Karpas-422 (cell line): ENCODE data around the gene TAS2R8. TPM values are rescaled to one million over a fixed set of nuclear protein-coding genes. Genes with fewer than 3 reads are reported as not detected.

Experiments used
- DNase-seq: peaks from one replicate; pipeline ENCODE4 v3.0.0-alpha.2; 2015
- H2AFZ ChIP-seq: fragments of 200-600 bp; sonication (generic); 2 replicates; pipeline ENCODE4 v1.6.1; 2014; ENCODE audit warnings: antibody characterized with exemption, low read length, mixed read lengths
- H3K27ac ChIP-seq: fragments of 200-600 bp; sonication (generic); 2 replicates; pipeline ENCODE4 v1.5.1; 2014; ENCODE audit warnings: mild to moderate bottlenecking, low read length, moderate library complexity
- H3K27me3 ChIP-seq: fragments of 200-600 bp; sonication (generic); 2 replicates; pipeline ENCODE4 v1.6.1; 2014; ENCODE audit warnings: low read length, mixed read lengths
- H3K36me3 ChIP-seq: fragments of 200-600 bp; sonication (generic); 2 replicates; pipeline ENCODE4 v1.6.1; 2014; ENCODE audit warnings: low read length, mixed read lengths; ENCODE audit not compliant: insufficient read depth
- H3K4me1 ChIP-seq: fragments of 200-600 bp; sonication (generic); 2 replicates; pipeline ENCODE4 v1.6.1; 2014; ENCODE audit warnings: mild to moderate bottlenecking, low read length, mixed read lengths
- H3K4me2 ChIP-seq: fragments of 200-600 bp; sonication (generic); 2 replicates; pipeline ENCODE4 v1.6.1; 2014; ENCODE audit warnings: low read length, low read depth, mild to moderate bottlenecking; ENCODE audit not compliant: poor library complexity, severe bottlenecking
- H3K4me3 ChIP-seq: fragments of 200-600 bp; sonication (generic); 2 replicates; pipeline ENCODE4 v1.5.1; 2014; ENCODE audit warnings: mild to moderate bottlenecking, antibody characterized with exemption, low read length, mixed read lengths
- H3K79me2 ChIP-seq: fragments of 200-600 bp; sonication (generic); 2 replicates; pipeline ENCODE4 v1.6.1; 2014; ENCODE audit warnings: mild to moderate bottlenecking, low read length, mixed read lengths
- H3K9ac ChIP-seq: fragments of 200-600 bp; sonication (generic); 2 replicates; pipeline ENCODE4 v1.6.0; 2014; ENCODE audit warnings: low read length
- H3K9me2 ChIP-seq: fragments of 200-600 bp; sonication (generic), shearing (Covaris generic); replicated peaks from 2 replicates; pipeline ENCODE4 v1.6.0; 2014; ENCODE audit warnings: mild to moderate bottlenecking, low read length, moderate library complexity; ENCODE audit not compliant: insufficient read depth
- H3K9me3 ChIP-seq: fragments of 300-700, 200-600 bp; sonication (generic); 2 replicates; pipeline ENCODE4 v1.6.1; 2014; ENCODE audit warnings: low read length, mixed read lengths
- H4K20me1 ChIP-seq: fragments of 200-600 bp; sonication (generic); 2 replicates; pipeline ENCODE4 v1.6.1; 2014; ENCODE audit warnings: mild to moderate bottlenecking, antibody characterized with exemption, low read length, low read depth; ENCODE audit not compliant: insufficient read depth
- total RNA-seq: library from RNA; depleted of rRNA; stranded (reverse); fragments of >200 nt; shearing (Covaris generic); gene quantifications from 2 replicates; pipeline ENCODE4 v1.2.3, GENCODE V29; 2014; ENCODE audit warnings: low replicate concordance

TAS2R8 gene
- total RNA-seq, 1 experiment from 2014 or later = 0.52 TPM

GRCh38 chr12:10829994-10830393, 22.9 kb upstream of the TAS2R8 start:
- Histone ChIP-seq H3K9me2 (no peaks in the 10 kb centered on the region), H2AFZ (no peak overlapping the region), H3K36me3 (no peaks in the 10 kb centered on the region), H3K79me2 (no peaks in the 10 kb centered on the region), H3K27ac (no peak overlapping the region), H3K4me2 (no peak overlapping the region), H3K4me3 (no peak overlapping the region), H4K20me1 (no peaks in the 10 kb centered on the region), H3K4me1 (no peaks in the 10 kb centered on the region), H3K9me3 (no peaks in the 10 kb centered on the region), H3K27me3 (no peaks in the 10 kb centered on the region), H3K9ac (no peak overlapping the region)
- DNase-seq = no peak

GRCh38 chr12:10826258-10826657, 19.2 kb upstream of the TAS2R8 start, which contains the start of gene TAS2R10:
TAS2R10 (minus strand) TSS chr12:10826358; CDS start chr12:10826269, 89 bp downstream.
- Histone ChIP-seq H3K79me2 (no peaks in the 10 kb centered on the region), H2AFZ (no peak within 1 kb of the TSS), H3K27me3 (no peaks in the 10 kb centered on the region), H3K36me3 (no peaks in the 10 kb centered on the region), H3K4me1 (no peaks in the 10 kb centered on the region), H3K27ac (no peak within 1 kb of the TSS), H3K9me2 (no peaks in the 10 kb centered on the region), H3K4me2 (no peak within 1 kb of the TSS), H4K20me1 (no peaks in the 10 kb centered on the region), H3K4me3 (no peak within 1 kb of the TSS), H3K9me3 (no peaks in the 10 kb centered on the region), H3K9ac (no peak within 1 kb of the TSS)
- DNase-seq = no peak

DNA sequence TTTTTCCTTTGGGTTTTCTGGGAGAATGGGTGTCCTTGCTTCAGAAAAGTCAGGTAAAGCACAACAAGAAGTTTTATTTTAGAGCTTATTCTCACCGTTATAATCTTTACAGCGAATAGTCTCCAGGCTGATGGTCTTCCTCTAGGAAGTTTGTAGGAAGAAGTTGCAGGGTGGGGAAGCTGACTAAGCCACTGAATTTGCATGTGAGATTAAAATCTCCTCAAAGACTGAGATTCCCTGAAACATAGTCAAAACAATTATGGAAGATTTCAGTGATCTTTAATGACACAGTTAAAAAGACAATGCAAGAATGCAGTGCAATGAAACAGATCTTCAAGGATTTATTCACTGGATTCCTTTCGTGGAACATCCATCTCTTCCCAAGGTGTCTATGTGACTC, 17.9 kb upstream of the TAS2R8 start:
- no peaks in the 10 kb centered on the region for H3K27me3 ChIP-seq
- no peak overlapping the region for H3K4me2 ChIP-seq
- H3K27ac ChIP-seq = no peak overlapping the region
- H3K36me3 ChIP-seq = no peaks in the 10 kb centered on the region
- H3K4me3 ChIP-seq = no peak overlapping the region
- no peak overlapping the region for H3K9ac ChIP-seq
- no peaks in the 10 kb centered on the region for H4K20me1 ChIP-seq
- no peak for DNase-seq
- H3K4me1 ChIP-seq = no peaks in the 10 kb centered on the region
- H3K9me2 ChIP-seq = no peaks in the 10 kb centered on the region
- H3K9me3 ChIP-seq = no peaks in the 10 kb centered on the region
- no peak overlapping the region for H2AFZ ChIP-seq
- no peaks in the 10 kb centered on the region for H3K79me2 ChIP-seq

GRCh38 chr12:10811883-10812536, 4.9 kb upstream of the TAS2R8 start:
- no peak overlapping the region for H2AFZ ChIP-seq
- no peak overlapping the region for H3K27ac ChIP-seq
- DNase-seq = no peak
- no peaks in the 10 kb centered on the region for H3K4me1 ChIP-seq
- no peak overlapping the region for H3K4me2 ChIP-seq
- H3K4me3 ChIP-seq = no peak overlapping the region
- H3K9me2 ChIP-seq = no peaks in the 10 kb centered on the region
- H3K9ac ChIP-seq = no peak overlapping the region
- H4K20me1 ChIP-seq = no peaks in the 10 kb centered on the region
- H3K79me2 ChIP-seq = no peaks in the 10 kb centered on the region
- H3K9me3 ChIP-seq = no peaks in the 10 kb centered on the region
- no peaks in the 10 kb centered on the region for H3K36me3 ChIP-seq
- no peaks in the 10 kb centered on the region for H3K27me3 ChIP-seq

DNA sequence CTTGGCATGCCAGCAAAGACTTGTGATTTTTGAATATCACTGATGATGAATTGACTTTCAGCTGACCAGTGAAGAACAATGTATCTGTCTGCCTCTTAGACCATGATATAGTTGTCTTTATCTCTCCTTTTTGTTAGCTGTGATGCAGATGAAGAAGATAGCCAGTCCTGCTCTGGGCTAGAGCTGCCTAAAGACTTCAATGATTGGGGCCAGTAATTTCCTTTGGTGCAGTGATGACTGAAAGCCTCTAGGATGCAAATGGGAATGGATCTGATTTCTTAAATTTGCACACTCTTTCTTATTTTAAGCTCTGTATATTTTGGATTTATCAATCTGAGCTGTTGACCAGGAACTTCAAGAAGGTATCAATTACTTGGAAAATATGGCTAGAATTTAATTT, 3.0 kb upstream of the TAS2R8 start, which contains the start of gene TAS2R9:
Gene TAS2R9, minus strand, starts transcription at position 101 of the 400 bp plus-strand sequence. Its CDS starts 93 bp downstream, at position 8.
- no peaks in the 10 kb centered on the region for H3K36me3 ChIP-seq
- no peak for DNase-seq

DNA sequence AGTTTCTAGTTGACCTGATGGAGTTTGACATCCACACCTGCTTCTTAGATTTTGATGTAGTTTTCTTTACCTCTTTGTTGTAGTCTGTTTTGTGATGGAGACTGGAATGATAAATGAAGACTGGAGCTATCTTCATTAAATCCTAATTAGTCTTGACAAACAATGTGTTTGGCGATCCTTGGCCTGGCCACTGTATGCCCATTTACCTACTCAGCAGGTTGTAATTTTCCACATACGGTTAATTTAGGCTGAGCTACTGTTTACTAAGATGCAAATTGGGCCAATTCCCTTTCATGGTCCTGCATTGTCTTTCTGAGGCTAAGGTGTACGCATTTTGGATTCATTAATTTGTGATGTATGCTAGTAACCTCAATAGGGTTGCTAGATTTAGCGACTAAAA, 4.5 kb downstream of the TAS2R8 start, which contains the start of gene TAS2R7:
Gene TAS2R7, minus strand, starts transcription at position 41 of the 400 bp plus-strand sequence. CDS start 57 bp downstream, outside the sequence.
- no peaks in the 10 kb centered on the region for H4K20me1 ChIP-seq
- no peak within 1 kb of the TSS for H3K4me3 ChIP-seq
- no peaks in the 10 kb centered on the region for H3K9me3 ChIP-seq
- no peak within 1 kb of the TSS for H3K27ac ChIP-seq
- H3K36me3 ChIP-seq = no peaks in the 10 kb centered on the region
- DNase-seq = no peak
- H3K4me1 ChIP-seq = no peaks in the 10 kb centered on the region
- H3K4me2 ChIP-seq = no peak within 1 kb of the TSS
- H3K27me3 ChIP-seq = no peaks in the 10 kb centered on the region
- no peak within 1 kb of the TSS for H3K9ac ChIP-seq
- no peaks in the 10 kb centered on the region for H3K9me2 ChIP-seq
- no peak within 1 kb of the TSS for H2AFZ ChIP-seq
- no peaks in the 10 kb centered on the region for H3K79me2 ChIP-seq

More for the DNA sequence above, 3.0 kb upstream of the TAS2R8 start, which contains the start of gene TAS2R9:
- H3K9me2 ChIP-seq = no peaks in the 10 kb centered on the region
- no peak within 1 kb of the TSS for H3K27ac ChIP-seq
- H3K79me2 ChIP-seq = no peaks in the 10 kb centered on the region
- no peak within 1 kb of the TSS for H3K9ac ChIP-seq
- no peak within 1 kb of the TSS for H3K4me2 ChIP-seq
- no peaks in the 10 kb centered on the region for H3K27me3 ChIP-seq
- H2AFZ ChIP-seq = no peak within 1 kb of the TSS
- no peaks in the 10 kb centered on the region for H3K9me3 ChIP-seq
- no peaks in the 10 kb centered on the region for H3K4me1 ChIP-seq
- H3K4me3 ChIP-seq = no peak within 1 kb of the TSS
- no peaks in the 10 kb centered on the region for H4K20me1 ChIP-seq

DNA sequence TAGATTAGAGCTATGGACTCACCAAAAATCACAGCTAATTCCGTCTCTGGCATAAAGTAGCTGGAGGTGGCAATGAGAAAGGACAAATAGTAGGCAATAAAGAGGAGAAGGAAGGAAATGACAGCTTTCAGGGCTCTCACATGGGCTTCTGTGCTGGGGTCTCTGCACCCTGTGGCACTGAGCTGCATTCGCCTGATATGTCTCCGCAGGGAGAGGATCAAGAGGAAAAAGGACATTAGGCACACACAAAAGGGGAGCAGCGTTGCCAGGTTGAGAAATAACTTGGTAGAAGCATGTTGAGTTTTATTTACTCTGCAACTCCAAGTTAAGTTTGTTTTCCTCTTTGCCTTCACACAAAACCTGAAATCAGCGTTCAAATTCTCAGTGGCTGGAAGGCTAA, 5.3 kb downstream of the TAS2R8 start:
- Histone ChIP-seq H3K9ac (no peak overlapping the region), H3K79me2 (no peaks in the 10 kb centered on the region), H2AFZ (no peak overlapping the region), H3K27ac (no peak overlapping the region), H3K4me1 (no peaks in the 10 kb centered on the region), H4K20me1 (no peaks in the 10 kb centered on the region), H3K4me2 (no peak overlapping the region), H3K36me3 (no peaks in the 10 kb centered on the region), H3K4me3 (no peak overlapping the region), H3K9me3 (no peaks in the 10 kb centered on the region), H3K27me3 (no peaks in the 10 kb centered on the region), H3K9me2 (no peaks in the 10 kb centered on the region)
- no peak for DNase-seq

DNA sequence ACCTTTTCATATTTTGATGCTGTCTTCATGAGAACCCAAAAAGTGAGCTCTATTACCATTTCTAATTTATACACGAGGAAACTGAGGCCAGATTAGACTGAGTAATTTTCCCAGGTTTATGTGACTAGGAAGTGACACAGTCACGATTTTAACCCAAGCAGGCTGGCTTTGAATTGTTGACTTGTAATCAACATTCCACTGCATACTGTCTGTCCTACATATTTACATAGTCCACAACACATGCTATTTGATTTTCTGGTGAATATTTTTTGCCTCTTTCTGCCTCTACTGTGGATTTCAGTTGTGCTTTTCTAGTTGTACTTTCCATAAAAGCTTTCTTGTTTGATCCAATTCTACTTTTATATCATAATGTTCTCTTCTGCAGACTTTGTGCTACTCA, 12.9 kb downstream of the TAS2R8 start:
- H3K27ac ChIP-seq = no peak overlapping the region
- H3K9ac ChIP-seq = no peak overlapping the region
- H3K4me2 ChIP-seq = no peak overlapping the region
- H3K4me3 ChIP-seq = no peak overlapping the region
- H3K4me1 ChIP-seq = no peaks in the 10 kb centered on the region
- no peaks in the 10 kb centered on the region for H3K9me2 ChIP-seq
- H2AFZ ChIP-seq = no peak overlapping the region
- no peaks in the 10 kb centered on the region for H3K9me3 ChIP-seq
- no peaks in the 10 kb centered on the region for H3K27me3 ChIP-seq
- H3K36me3 ChIP-seq = no peaks in the 10 kb centered on the region
- DNase-seq = no peak
- no peaks in the 10 kb centered on the region for H3K79me2 ChIP-seq
- no peaks in the 10 kb centered on the region for H4K20me1 ChIP-seq
